ENCODE results near the gene HES3.

The HES3 gene

DNA sequence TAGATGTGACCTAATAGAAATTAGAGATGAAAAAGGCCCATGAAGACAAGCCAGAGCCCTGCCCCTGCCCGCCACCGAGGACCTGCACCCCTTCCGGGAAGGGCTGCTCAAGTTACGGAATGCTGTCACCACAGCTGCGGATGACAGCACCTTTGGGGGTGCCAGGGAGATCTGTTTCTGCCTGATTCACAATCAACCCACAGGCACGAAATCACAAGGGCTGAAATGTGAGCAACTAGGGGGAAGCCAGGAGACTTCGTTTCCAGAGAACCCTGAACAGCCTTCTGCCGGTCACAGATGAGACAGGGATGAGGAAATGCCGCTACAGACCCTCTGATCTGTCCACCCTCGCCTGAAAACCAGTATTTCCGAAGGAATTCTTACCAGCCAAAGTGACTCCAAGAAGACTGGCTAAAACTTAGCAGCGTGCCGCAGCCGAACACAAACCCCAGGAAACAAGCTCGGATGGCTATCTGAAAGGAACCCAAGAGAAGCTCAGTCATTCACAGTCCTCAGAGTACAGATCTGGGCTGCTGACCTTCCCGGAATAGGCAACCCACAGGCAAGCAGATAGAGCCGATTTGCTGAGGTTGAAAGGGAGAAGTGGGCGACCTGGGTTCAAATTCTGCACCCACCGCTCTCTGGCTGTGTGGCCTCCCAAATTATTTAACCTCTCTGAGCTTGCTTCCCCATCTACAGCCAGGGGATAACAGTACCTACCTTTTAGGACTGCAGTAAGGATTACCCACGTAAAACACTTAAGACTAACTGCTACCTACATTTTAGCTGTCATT lies 9.3 kb upstream of the HES3 start:
- peak; percentile 44 to 48 for DNase-seq
- TF ChIP-seq GATA1 (IDR thresholded peaks at IDR 0.05; ENCODE audit: low read depth, low read length) (no peak), POLR2A (IDR thresholded peaks at IDR 0.05; ENCODE audit: low read length) (no peak)

DNA sequence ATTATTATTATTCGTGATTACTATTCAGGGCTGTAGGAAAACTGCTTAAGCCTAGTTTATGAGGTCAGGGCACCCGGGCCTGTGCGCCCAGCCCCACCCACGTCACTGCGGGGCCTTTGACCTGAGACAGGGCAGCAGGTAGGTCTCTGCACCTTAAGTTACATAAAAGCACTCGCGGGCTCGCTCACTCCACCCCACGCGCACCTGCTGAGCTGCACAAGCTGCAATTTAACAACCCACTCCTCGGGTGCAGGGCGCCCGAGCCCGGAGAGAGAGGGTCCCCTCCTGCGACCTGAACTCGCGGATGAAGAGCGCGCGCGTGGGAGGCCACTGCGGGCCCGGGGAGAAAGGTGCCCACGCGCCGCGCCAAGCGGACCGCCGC lies 8.7 kb upstream of the HES3 start:
- peak; percentile 57 to 66 for DNase-seq
- TF ChIP-seq GATA1 (IDR thresholded peaks at IDR 0.05; ENCODE audit: low read depth, low read length): no peak
- no peak for TF ChIP-seq POLR2A (IDR thresholded peaks at IDR 0.05; ENCODE audit: low read length)

DNA sequence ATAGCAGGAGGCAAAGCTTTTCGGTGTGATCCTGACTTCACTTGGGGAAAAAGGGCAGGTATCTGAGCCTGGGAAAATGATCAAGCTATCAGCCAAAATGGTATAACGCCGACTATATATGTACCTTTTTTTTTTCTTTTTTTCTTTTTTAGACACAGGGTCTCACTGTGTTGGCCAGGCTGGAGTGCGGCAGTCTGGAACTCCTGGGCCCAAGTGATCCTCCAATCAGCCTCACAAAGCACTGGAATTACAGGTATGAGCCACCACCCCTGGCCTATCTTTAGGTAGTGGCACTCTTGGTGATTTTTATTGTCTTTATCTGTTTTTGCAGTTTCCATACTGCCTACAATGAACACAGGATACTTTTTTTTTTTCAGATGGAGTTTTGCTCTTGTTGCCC lies 6.9 kb upstream of the HES3 start:
- DNase-seq: no peak
- no peak for TF ChIP-seq POLR2A (IDR thresholded peaks at IDR 0.05; ENCODE audit: low read length)
- TF ChIP-seq GATA1 (IDR thresholded peaks at IDR 0.05; ENCODE audit: low read depth, low read length): no peak

DNA sequence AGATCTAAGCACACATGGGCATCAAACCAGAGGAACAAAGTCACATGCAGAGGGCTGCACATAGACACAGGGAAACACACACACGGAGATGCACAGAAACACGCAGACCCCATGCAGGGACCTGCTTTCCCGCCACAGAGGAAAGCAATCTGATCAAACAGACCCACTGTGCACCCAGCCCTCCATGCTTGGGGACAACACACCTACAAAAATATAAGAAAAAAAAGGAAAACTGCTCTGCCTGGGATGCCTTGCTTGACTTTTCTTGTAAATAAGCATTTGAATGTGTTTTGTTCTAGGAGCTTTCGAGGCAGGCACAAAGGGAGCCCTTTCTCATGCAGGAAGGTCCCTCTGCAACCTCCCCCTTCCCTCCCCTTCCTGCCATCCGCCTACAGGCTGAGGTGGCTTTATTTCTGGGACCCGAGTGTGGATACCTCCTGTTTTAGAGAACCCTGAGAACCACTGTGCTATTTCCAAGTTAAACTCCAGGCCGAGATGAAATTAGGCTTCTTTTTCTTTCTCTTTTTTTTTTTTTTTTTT lies 4.7 kb upstream of the HES3 start:
- no peak for TF ChIP-seq GATA1 (IDR thresholded peaks at IDR 0.05; ENCODE audit: low read depth, low read length)
- TF ChIP-seq POLR2A (IDR thresholded peaks at IDR 0.05; ENCODE audit: low read length): no peak
- DNase-seq: no peak

DNA sequence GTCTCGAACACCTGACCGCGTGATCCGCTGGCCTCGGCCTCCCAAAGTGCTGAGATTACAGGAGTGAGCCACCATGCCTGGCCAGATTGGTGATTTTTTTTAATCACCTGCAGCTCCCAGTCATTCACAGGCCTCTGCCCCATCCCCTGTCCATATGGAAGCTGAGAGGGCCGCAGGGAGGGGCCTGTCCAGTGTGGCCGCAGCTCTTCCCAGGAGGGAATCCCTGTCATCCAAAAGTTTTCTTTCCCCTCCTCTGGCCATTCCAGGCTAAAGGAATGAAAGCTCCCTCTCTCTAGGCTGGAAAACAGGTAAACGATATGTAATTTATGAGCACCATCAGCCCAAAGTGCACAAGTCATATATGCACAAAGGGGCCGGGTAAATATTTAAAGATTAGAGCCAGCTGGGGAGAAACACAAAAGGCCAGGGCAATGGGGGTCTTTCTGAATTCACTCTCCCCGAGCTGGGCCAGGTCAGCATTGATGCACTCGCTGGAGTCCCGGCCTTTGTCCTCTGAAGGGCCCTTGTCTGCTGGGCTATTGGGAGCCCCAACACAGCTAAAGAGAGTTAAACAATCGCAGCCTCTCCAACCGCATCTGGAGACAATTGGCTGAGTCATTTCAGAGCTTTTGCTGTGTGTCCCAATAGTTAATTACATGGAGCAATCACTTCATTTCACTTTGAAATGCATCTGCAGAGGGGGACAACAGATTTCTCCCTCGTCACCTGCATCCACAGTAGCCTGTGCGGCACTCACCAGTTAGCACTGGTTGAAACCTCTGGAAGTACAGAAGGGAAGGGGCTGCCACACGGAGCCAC lies 3.8 kb upstream of the HES3 start:
- no peak for DNase-seq
- TF ChIP-seq POLR2A (IDR thresholded peaks at IDR 0.05; ENCODE audit: low read length) (no peak), GATA1 (IDR thresholded peaks at IDR 0.05; ENCODE audit: low read depth, low read length) (no peak)

DNA sequence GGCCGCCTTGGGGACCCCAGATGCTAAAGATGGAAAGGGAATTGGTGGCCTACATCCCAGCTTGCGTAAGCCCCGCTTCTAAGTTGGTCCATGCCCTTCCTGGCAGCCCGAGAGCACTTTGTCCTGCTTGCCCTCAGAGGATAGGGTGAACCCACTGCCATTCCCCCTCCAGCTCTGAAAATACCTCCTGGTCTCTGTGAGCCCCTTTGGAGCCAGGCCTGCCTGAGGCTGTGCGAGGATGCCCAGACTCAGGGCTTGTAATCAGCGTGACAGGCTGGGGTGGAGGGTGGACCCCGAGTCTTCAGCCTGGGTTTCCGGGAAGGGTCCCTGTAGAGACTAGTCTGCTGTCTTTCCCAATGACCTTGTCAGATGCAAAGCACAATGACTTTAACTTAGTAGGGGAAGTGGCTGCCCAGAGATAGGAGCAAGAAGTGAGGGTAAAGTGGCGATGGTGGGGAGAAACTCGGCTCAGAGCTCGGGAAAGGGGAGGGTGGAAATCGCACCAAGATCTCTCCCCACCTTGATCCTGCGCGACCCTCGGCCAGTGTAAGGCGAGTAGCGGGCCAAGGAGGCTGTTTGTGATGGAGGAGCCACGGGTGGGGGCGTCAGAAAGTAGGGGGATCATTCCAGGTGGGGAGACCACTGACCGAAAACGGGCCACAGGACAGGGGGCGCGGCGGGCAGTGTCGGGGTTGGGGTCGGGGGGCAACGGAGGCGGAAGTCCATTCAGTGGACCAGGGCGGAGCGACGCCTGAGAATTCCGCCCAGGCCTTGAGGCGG lies 2.7 kb upstream of the HES3 start:
- TF ChIP-seq POLR2A (IDR thresholded peaks at IDR 0.05; ENCODE audit: low read length): no peak
- DNase-seq: no peak

DNA sequence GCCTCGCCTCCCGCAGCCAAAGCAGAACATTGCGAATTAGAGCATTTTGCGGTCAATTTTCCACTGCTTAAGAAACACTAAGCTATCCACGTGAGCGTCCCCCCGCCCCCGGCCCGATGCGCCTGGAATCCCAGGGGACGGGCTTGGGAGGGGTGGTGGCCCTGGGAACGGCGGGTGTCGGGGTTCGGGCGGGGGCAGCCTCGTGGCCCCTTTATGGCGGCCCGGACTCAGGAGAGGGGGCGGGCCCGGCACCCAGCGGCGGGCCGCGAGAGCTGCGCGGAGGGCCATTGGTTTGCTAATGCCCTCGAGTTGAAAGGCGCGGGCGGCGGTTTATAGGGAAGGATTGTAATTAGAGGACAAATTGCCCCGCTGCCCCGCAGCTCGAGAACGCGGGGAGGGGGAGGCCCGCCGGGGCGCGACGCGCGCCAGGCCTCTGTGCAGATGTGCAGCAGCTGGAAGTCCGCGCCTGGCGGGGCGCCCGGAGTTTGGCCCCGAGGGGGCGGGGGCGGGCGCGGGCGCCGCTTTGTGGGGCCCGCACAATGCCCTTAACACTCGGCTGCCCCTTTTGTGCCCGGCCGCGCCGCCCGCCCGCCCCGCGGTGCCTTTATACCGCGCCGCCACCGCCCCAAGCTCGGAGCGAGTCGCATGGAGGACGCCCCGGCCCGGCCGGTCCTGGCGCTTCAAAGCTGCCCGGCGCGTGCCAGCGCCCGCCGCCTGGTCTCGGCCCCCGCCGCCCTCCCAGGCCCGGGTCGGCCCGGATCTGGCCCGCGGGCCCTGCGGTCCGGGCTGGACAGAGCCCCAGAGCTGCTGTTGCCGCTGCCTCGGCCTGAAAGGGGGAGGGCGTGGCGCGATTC lies 1.9 kb upstream of the HES3 start:
- TF ChIP-seq GATA1 (IDR thresholded peaks at IDR 0.05; ENCODE audit: low read depth, low read length) (no peak), POLR2A (IDR thresholded peaks at IDR 0.05; ENCODE audit: low read length) (no peak)
- DNase-seq: no peak

DNA sequence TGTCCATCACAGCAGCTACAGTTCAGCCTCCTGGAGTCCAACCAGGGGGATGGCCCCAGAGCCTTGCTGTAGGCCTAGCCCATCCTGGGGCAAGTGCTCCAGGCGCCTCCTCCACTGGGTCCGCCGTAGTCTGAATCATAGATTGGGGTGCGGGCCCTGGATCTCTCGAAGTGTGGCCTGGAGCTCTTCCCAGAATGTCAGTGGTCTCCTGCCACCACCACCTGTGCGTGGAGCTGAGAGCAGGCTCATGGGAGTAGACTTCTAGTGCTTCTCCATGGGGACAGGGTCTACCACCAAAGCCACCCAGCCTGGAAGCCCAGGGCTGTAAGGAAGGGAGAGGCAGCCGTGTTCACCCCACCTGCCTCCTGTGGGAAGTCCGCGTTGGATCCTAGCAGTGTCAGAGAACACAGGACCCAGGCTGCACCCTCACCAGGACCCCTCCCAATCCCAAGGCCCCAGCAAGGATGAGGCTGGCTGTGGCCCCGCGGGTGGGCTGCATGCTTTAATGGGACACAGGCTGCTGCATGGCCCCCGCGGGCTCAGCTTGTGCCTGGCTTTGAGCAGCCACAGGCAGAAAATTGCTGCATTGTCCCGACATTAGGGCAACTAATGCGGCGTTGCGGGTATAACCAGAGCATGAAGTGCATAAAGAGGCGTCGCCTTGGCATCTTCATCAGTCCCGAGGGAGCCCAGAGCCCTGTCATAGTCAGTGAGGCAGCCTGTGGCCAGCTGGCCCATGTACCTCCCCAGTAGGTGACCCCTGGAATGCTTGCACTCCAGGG lies 735 bp upstream of the HES3 start:
- DNase-seq: no peak
- TF ChIP-seq POLR2A (IDR thresholded peaks at IDR 0.05; ENCODE audit: low read length) (no peak), GATA1 (IDR thresholded peaks at IDR 0.05; ENCODE audit: low read depth, low read length) (no peak)

DNA sequence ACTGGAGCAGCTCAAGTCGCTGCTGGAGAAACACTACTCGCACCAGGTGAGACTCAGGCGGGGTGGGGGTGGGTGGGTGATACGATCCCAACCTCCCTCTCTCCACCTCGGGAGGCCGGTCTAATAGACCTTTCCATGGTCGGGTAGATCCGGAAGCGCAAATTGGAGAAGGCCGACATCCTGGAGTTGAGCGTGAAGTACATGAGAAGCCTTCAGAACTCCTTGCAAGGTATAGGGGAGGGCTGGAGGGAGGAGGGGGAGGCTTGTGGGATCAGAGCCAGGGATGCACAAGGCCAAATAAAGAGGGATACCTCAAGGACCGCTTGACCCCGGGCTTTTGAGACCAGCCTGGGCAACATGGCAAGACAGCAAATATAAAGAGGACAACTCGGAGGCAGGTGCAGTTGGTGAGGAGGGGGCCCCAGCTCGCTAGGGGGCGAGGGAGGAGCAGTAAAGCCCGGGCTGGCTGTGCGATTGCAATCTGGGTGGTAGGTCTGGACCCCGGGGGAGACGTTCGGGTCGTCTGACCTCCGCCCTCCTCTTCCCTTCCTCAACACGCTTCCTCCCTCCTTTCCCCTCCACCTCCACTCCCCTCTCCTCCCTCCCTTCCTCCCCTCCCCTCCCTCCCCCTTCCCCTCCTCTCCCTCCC lies 546 bp downstream of the HES3 start:
- DNase-seq: no peak
- TF ChIP-seq POLR2A (IDR thresholded peaks at IDR 0.05; ENCODE audit: low read length) (no peak), GATA1 (IDR thresholded peaks at IDR 0.05; ENCODE audit: low read depth, low read length) (no peak)

DNA sequence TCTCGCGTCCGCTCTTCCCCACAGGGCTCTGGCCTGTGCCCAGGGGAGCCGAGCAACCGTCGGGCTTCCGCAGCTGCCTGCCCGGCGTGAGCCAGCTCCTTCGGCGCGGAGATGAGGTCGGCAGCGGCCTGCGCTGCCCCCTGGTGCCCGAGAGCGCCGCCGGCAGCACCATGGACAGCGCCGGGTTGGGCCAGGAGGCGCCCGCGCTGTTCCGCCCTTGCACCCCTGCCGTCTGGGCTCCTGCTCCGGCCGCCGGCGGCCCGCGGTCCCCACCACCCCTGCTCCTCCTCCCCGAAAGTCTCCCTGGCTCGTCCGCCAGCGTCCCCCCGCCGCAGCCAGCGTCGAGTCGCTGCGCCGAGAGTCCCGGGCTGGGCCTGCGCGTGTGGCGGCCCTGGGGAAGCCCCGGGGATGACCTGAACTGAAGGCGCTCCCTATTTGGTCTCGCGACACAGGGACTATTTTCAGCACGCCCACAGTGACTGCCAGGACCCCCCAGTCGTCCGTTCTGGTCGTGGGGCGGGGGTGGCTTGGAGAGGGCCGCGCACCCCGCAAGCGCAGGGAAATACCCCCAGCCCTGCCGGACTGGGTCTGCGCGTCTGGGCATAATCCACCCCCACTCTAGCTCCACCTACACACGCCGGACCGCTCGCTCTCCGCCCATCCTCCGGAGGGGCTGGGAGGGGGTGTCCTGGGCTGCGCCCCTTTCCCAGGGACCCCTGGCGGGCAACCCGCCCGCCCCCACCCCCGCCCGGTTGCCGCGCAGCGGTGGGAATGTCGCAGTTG lies 1.3 kb downstream of the HES3 start:
- TF ChIP-seq GATA1 (IDR thresholded peaks at IDR 0.05; ENCODE audit: low read depth, low read length): no peak
- DNase-seq: peak; percentile 84 to 90

DNA sequence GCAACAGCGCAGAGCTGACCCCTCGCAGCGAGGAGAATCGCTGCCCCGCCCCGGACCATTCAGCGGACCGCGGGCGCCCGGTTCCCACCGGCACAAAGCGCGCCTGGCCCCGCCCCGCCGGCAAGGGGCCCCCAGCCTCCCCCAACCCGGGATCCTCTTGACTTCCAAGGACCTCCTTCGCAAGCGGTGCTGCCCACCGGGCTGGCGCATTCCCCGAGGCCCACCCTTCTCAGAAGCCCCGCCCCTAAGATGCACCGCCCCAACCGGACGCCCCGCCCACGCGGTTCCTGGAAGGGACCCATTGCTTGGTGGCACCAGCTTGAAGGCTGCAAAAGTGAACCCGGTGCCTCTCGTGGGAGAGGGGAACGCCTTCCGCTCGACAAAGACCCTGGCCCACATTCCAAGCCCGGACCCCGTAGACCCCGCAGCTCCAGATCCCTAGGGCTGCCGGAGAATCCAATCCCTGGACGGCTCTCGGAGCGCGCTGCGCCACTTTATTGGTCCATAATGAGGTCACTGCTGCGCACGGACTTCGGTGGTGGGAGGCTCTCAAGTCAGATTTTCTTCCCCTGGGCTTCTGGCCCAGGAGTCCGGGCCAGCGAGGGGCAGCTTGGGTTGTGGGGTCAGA lies 2.0 kb downstream of the HES3 start:
- peak; percentile 46 to 48 for DNase-seq

More for the DNA sequence above, 2.0 kb downstream of the HES3 start:
- no peak for TF ChIP-seq POLR2A (IDR thresholded peaks at IDR 0.05; ENCODE audit: low read length)
- no peak for TF ChIP-seq GATA1 (IDR thresholded peaks at IDR 0.05; ENCODE audit: low read depth, low read length)
